A549 (cell line): Measurements from ENCODE around the gene ARL15. TPM values are rescaled to one million over a fixed set of nuclear protein-coding genes. Genes with fewer than 3 reads are reported as not detected.

Experiments
- ATAC-seq, 2 experiments: fragments of 200-7000 bp in 1 of 2; fragments of >200 bp in 1 of 2; cut with Nextera tagmentation in 1 of 2; cut with Tn5 transposase in 1 of 2; 3 replicates each; pipeline versions ENCODE4 v1.8.0 to v1.9.1; 2018 to 2020; ENCODE audit warnings: mild to moderate bottlenecking in 1 of 2, moderate library complexity in 1 of 2
- CTCF ChIA-PET: fragments of 300-600 bp; sonication (Branson Sonifier 250); formaldehyde crosslinking; extraction: SDS; loops from one replicate; lab custom pipeline; 2021; ENCODE audit warnings: antibody characterized with exemption, inconsistent platforms; lab: Yijun Ruan, JAX
- POLR2A ChIA-PET: fragments of 350-600 bp; formaldehyde crosslinking; extraction: SDS; loops from one replicate; lab custom pipeline; 2021; ENCODE audit warnings: antibody characterized with exemption, inconsistent platforms; lab: Yijun Ruan, JAX
- DNase-seq, 2 experiments: peaks; one replicate each; pipeline versions ENCODE4 v3.0.0 to v3.0.0-alpha.2; 2011 to 2016; ENCODE audit warnings: low read depth in 1 of 2, low spot score in 1 of 2
- FAIRE-seq: peaks from 2 replicates; lab custom pipeline; 2011; peaks lifted over from hg19 to GRCh38; lab: Jason Lieb, UNC
- H3K27ac ChIP-seq, 2 experiments: fragments of >200 bp; sonication (Bioruptor Twin); formaldehyde crosslinking; 3 replicates each; pipeline ENCODE4 v1.5.1; 2016 to 2017
- H3K4me1 ChIP-seq: fragments of >200 bp; sonication (Bioruptor Twin); formaldehyde crosslinking; 3 replicates; pipeline ENCODE4 v1.6.1; 2016
- H3K4me2 ChIP-seq: fragments of >200 bp; sonication (Bioruptor Twin); formaldehyde crosslinking; 3 replicates; pipeline ENCODE4 v1.6.1; 2016
- H3K4me3 ChIP-seq: fragments of >200 bp; sonication (Bioruptor Twin); formaldehyde crosslinking; 3 replicates; pipeline ENCODE4 v1.5.1; 2016
- H3K9me3 ChIP-seq: fragments of >200 bp; sonication (Bioruptor Twin); formaldehyde crosslinking; 3 replicates; pipeline ENCODE4 v1.6.1; 2016
- FOXS1 ChIP-seq: fragments of 250-450 bp; sonication (Bioruptor Pico); IDR thresholded peaks from 2 replicates; pipeline ENCODE4 v1.5.0; 2020; ENCODE audit warnings: mild to moderate bottlenecking, moderate library complexity
- HDAC2 ChIP-seq: fragments of 200-600 bp; sonication (generic); IDR thresholded peaks from 2 replicates; pipeline ENCODE4 v1.6.1; 2016
- HES2 ChIP-seq: fragments of >200 bp; sonication (Bioruptor Twin); formaldehyde crosslinking; IDR thresholded peaks from 2 replicates; pipeline ENCODE4 v1.6.1; 2016
- HOXB5 ChIP-seq: fragments of 250-450 bp; sonication (Bioruptor Pico); IDR thresholded peaks from 2 replicates; pipeline ENCODE4 v1.5.0; 2020; ENCODE audit warnings: mild to moderate bottlenecking, moderate library complexity
- JUN ChIP-seq, 2 experiments: fragments of >200 bp; sonication (Bioruptor Twin); formaldehyde crosslinking; IDR thresholded peaks; 2 replicates in 1 of 2; 3 replicates in 1 of 2; pipeline ENCODE4 v1.6.1; 2016 to 2017
- MAFK ChIP-seq: fragments of 450-650 bp; IDR thresholded peaks from 2 replicates; pipeline ENCODE4 v1.6.1; 2014; ENCODE audit not compliant: partially characterized antibody
- MYC ChIP-seq: IDR thresholded peaks from 2 replicates; pipeline ENCODE4 v1.6.1; 2012; ENCODE audit warnings: mild to moderate bottlenecking, inconsistent platforms, low read length, improper control_type of control experiment, borderline replicate concordance
- NR3C1 ChIP-seq: fragments of >200 bp; sonication (Bioruptor Twin); formaldehyde crosslinking; IDR thresholded peaks from 3 replicates; pipeline ENCODE4 v1.6.1; 2017
- POLR2AphosphoS2 ChIP-seq: conservative IDR thresholded peaks from 2 replicates; pipeline ENCODE4 v1.6.1; 2012; ENCODE audit warnings: low read length, improper control_type of control experiment, inconsistent platforms
- RAD21 ChIP-seq, 2 experiments: fragments of >200 bp in 1 of 2; sonication (Bioruptor Twin) in 1 of 2; formaldehyde crosslinking in 1 of 2; IDR thresholded peaks in 1 of 2; conservative IDR thresholded peaks in 1 of 2; 2 replicates in 1 of 2; 3 replicates in 1 of 2; pipeline ENCODE4 v1.6.1; 2012 to 2018; ENCODE audit warnings: inconsistent platforms in 1 of 2
- RCOR1 ChIP-seq: fragments of 150-350 bp; IDR thresholded peaks from 2 replicates; pipeline ENCODE4 v1.6.1; 2014; ENCODE audit warnings: antibody characterized with exemption, low read length, low read depth
- RFX5 ChIP-seq: fragments of 450-650 bp; IDR thresholded peaks from 2 replicates; pipeline ENCODE4 v1.7.1; 2014; ENCODE audit warnings: antibody characterized with exemption, mild to moderate bottlenecking, moderate library complexity
- RNF2 ChIP-seq: fragments of 200-600 bp; sonication (generic); IDR thresholded peaks from 2 replicates; pipeline ENCODE4 v1.6.1; 2016; ENCODE audit warnings: low read depth, mild to moderate bottlenecking, antibody characterized with exemption, moderate library complexity, borderline replicate concordance
- SMC3 ChIP-seq: fragments of >200 bp; sonication (Bioruptor Twin); formaldehyde crosslinking; IDR thresholded peaks from 3 replicates; pipeline ENCODE4 v1.6.1; 2018; ENCODE audit warnings: inconsistent platforms
- TFCP2L1 ChIP-seq: fragments of 250-450 bp; sonication (Bioruptor Pico); IDR thresholded peaks from 2 replicates; pipeline ENCODE4 v1.5.0; 2021; ENCODE audit warnings: mild to moderate bottlenecking
- TP53 ChIP-seq: fragments of 250-450 bp; sonication (Bioruptor Pico); IDR thresholded peaks from 2 replicates; pipeline ENCODE4 v1.5.0; 2021; ENCODE audit warnings: mild to moderate bottlenecking, moderate library complexity
- ZC3H11A ChIP-seq: fragments of 450-650 bp; IDR thresholded peaks from 2 replicates; pipeline ENCODE4 v1.6.1; 2014; ENCODE audit warnings: antibody characterized with exemption, mild to moderate bottlenecking
- ZNF302 ChIP-seq: fragments of 250-450 bp; sonication (Bioruptor Pico); IDR thresholded peaks from 2 replicates; pipeline ENCODE4 v1.9.0; 2021; ENCODE audit warnings: inconsistent platforms, mild to moderate bottlenecking, moderate library complexity
- ZSCAN20 ChIP-seq: fragments of 250-450 bp; sonication (Bioruptor Pico); IDR thresholded peaks from 2 replicates; pipeline ENCODE4 v1.8.0; 2022; ENCODE audit warnings: mild to moderate bottlenecking, moderate library complexity
- WGBS: methylation state at CpG from one replicate; pipeline ENCODE4 v1.1.6; 2017; ENCODE audit errors: missing lambda C conversion rate; 5-methylcytosine and 5-hydroxymethylcytosine counted together
- polyA plus RNA-seq, 4 experiments: library from polyadenylated mRNA; depleted of rRNA in 3 of 4; stranded (reverse); fragments of >200 nt; fragmentation: RNase III in 1 of 4; extraction: RNeasy Plus Mini Kit Qiagen cat#74134 plus additional on column Dnase treatment in 1 of 4; gene quantifications; 2 replicates in 3 of 4; 3 replicates in 1 of 4; pipeline ENCODE4 v1.2.3, GENCODE V29; 2011 to 2017
- TF ChIP-seq, protein P1 (sequence below): fragments of >200 bp; sonication (Bioruptor Twin); formaldehyde crosslinking; IDR thresholded peaks from 3 replicates; pipeline ENCODE4 v1.5.1; 2016
- TF ChIP-seq, protein P2 (sequence below): IDR thresholded peaks from 2 replicates; pipeline ENCODE4 v1.6.1; 2012

Gene ARL15
- polyA plus RNA-seq, 2 of the 4 experiments (the other 2 are of a cell fraction) = 11.8 to 12.1 TPM

- Histone ChIP-seq H3K4me2 (no peak overlapping the region), H3K4me3 (no peak overlapping the region), H3K9me3 (no peaks in the 10 kb centered on the region), H3K27ac (no peak overlapping the region), H3K4me1 (peaks cover 7% of the 10 kb centered on the region; the same call in 1 of the 3 replicates)
- TF ChIP-seq ZNF302 (no peak), RNF2 (no peak), TFCP2L1 (CRISPR knock-in tag) (no peak), ZSCAN20 (CRISPR knock-in tag) (no peak), TP53 (CRISPR knock-in tag) (no peak), POLR2AphosphoS2 (no peak), FOXS1 (CRISPR knock-in tag) (no peak), RFX5 (no peak), RCOR1 (no peak), HOXB5 (CRISPR knock-in tag) (no peak), NR3C1 (no peak)
- CTCF ChIA-PET = interaction anchor here (1.0 kb wide), 1 partner anchor 163 kb away, joined by 3 read pairs; no protein-coding TSS in a partner anchor
- DNase-seq (no peak), ATAC-seq (no peak), FAIRE-seq (peak; percentile 61)
- WGBS = 86% methylated on average over 3 of the region's 3 CpGs
- POLR2A ChIA-PET = no interaction called here
These were observed 237.2 kb downstream of the ARL15 start for GRCh38 chr5:54073131-54073530.

DNA sequence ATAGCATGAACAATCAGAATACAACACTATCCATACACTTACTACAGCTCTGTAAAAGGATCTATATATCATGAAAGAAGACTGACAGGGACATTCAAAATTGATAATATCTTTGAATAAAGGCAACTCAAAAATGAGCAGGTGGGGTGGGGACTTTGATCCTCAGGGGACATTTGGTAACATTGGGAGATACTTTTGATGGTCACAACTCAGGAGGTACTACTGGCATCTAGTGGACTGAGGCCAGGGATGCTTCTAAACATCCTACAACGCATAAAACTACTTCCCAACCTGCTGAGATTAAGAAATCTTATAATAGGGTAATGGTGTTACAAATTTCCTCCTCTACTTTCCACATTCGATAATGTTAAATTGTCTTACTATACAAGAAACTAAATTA lies 243.9 kb downstream of the ARL15 start:
- H3K4me2 ChIP-seq = no peak overlapping the region
- H3K9me3 ChIP-seq = no peaks in the 10 kb centered on the region
- ChIA-PET POLR2A (no interaction called here), CTCF (interaction anchor here (2.0 kb wide), 1 partner anchor 8 kb away, joined by 5 read pairs; no protein-coding TSS in a partner anchor)
- peaks cover 27% of the 10 kb centered on the region for H3K4me1 ChIP-seq
- no peak overlapping the region for H3K27ac ChIP-seq
- 68% methylated on average over 2 of the region's 2 CpGs for WGBS
- TF ChIP-seq, protein P1, sequence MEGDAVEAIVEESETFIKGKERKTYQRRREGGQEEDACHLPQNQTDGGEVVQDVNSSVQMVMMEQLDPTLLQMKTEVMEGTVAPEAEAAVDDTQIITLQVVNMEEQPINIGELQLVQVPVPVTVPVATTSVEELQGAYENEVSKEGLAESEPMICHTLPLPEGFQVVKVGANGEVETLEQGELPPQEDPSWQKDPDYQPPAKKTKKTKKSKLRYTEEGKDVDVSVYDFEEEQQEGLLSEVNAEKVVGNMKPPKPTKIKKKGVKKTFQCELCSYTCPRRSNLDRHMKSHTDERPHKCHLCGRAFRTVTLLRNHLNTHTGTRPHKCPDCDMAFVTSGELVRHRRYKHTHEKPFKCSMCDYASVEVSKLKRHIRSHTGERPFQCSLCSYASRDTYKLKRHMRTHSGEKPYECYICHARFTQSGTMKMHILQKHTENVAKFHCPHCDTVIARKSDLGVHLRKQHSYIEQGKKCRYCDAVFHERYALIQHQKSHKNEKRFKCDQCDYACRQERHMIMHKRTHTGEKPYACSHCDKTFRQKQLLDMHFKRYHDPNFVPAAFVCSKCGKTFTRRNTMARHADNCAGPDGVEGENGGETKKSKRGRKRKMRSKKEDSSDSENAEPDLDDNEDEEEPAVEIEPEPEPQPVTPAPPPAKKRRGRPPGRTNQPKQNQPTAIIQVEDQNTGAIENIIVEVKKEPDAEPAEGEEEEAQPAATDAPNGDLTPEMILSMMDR = peak; percentile 40
- TF ChIP-seq MAFK (no peak), RAD21 (conservative IDR thresholded peaks at IDR 0.05 in 1 of 2, IDR thresholded peaks at IDR 0.05 in 1 of 2) (peak; percentile 53 to 60; a peak in 4 of 5 replicates), JUN (IDR thresholded peaks at IDR 0.05) (no peak), SMC3 (peak; percentile 46; the same call in 2 of the 3 replicates), ZC3H11A (no peak)
- ATAC-seq (0 out of 6 replicates have a peak, but pooled peaks of 1 of the 2 experiments have one; percentile 42), DNase-seq (peak in 1 of 2 experiments; percentile 29), FAIRE-seq (no peak)
- H3K4me3 ChIP-seq = no peak overlapping the region

DNA sequence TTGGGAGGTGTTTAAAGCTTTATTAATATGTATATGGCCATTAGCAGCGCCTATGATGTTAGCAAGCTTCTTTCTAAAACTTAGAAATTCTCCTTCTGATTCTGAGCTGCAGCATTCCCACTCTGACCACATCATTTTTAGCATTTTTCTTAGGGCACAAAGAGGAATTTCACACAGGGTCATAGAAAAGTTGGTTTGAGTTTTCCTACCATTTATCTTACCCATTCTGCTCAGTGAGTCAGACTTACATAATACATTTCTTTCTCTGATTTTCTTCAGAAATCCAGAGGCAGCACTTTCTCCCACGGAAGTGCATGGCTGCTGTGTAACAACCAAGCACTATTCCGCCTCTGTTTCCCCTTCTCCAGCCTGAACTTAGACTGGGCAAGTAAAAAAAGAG lies 246.6 kb downstream of the ARL15 start:
- ChIA-PET POLR2A (no interaction called here), CTCF (no interaction called here)
- FAIRE-seq = no peak
- ATAC-seq = no peak
- peak overlapping the region in 1 of 2 experiments; percentile 62; a peak in 1 of 6 replicates for H3K27ac ChIP-seq
- no peaks in the 10 kb centered on the region for H3K9me3 ChIP-seq
- H3K4me1 ChIP-seq = peaks cover 27% of the 10 kb centered on the region
- no peak for DNase-seq
- H3K4me3 ChIP-seq = no peak overlapping the region
- 83% methylated on average over 3 of the region's 3 CpGs for WGBS
- H3K4me2 ChIP-seq = peak overlapping the region; percentile 17; the same call in 1 of the 3 replicates
- TF ChIP-seq MYC = no peak
- no peak for TF ChIP-seq HDAC2
- TF ChIP-seq, protein P2, sequence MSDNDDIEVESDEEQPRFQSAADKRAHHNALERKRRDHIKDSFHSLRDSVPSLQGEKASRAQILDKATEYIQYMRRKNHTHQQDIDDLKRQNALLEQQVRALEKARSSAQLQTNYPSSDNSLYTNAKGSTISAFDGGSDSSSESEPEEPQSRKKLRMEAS = no peak
- no peak for TF ChIP-seq HES2
- no peak for TF ChIP-seq RNF2
- no peak for TF ChIP-seq POLR2AphosphoS2
